Activated CD8-positive, alpha-beta T cell treated with anti-CD3 and anti-CD28 coated beads for 36 hours (primary cell): ENCODE data around the gene ZWILCH. TPM values are rescaled to one million over a fixed set of nuclear protein-coding genes. Genes with fewer than 3 reads are reported as not detected.

Experiments used
- ATAC-seq: fragments of 200-7000 bp; cut with Tn5 transposase; one replicate; pipeline ENCODE4 v1.10.0; 2021; ENCODE audit warnings: mild to moderate bottlenecking, moderate library complexity
- CTCF ChIA-PET: fragments of 350-600 bp; sonication (Branson Sonifier 250); formaldehyde crosslinking; loops from one replicate; lab custom pipeline; 2021; ENCODE audit warnings: antibody characterized with exemption; lab: Charles Lee
- POLR2A ChIA-PET: fragments of 350-600 bp; sonication (Branson Sonifier 250); formaldehyde crosslinking; loops from one replicate; lab custom pipeline; 2021; ENCODE audit warnings: antibody characterized with exemption; lab: Charles Lee
- DNase-seq: peaks from one replicate; pipeline ENCODE4 v3.0.0-alpha.2; 2020
- H3K27ac Mint-ChIP-seq: one replicate; pipeline ENCODE4 v1.8.0; 2021; ENCODE audit warnings: mild to moderate bottlenecking, mixed read lengths
- H3K27me3 Mint-ChIP-seq: one replicate; pipeline ENCODE4 v1.8.0; 2021; ENCODE audit warnings: mixed read lengths
- H3K36me3 Mint-ChIP-seq: one replicate; pipeline ENCODE4 v1.8.0; 2021; ENCODE audit warnings: low read depth, mixed read lengths
- H3K4me1 Mint-ChIP-seq: one replicate; pipeline ENCODE4 v1.8.0; 2021; ENCODE audit warnings: low read depth, mixed read lengths
- H3K4me3 Mint-ChIP-seq: one replicate; pipeline ENCODE4 v1.8.0; 2021; ENCODE audit warnings: mild to moderate bottlenecking, moderate library complexity, mixed read lengths
- H3K9me3 Mint-ChIP-seq: one replicate; pipeline ENCODE4 v1.8.0; 2021; ENCODE audit warnings: mixed read lengths
- intact Hi-C: fragments of 100-400 bp; cut with micrococcal nuclease; formaldehyde crosslinking; loops from one replicate; pipeline ENCODE4 v1.10.0; 2022
- total RNA-seq, 2 experiments: library from RNA; stranded (reverse); gene quantifications; one replicate each; pipeline ENCODE4 v1.2.3, GENCODE V29; 2021
- TF ChIP-seq, protein P1 (sequence below): fragments of 200-600 bp; IDR thresholded peaks from one replicate; pipeline ENCODE4 v1.8.0; 2022; ENCODE audit warnings: antibody characterized with exemption, mild to moderate bottlenecking

The ZWILCH gene
- total RNA-seq, 2 experiments from 2014 or later: 29.9 to 30.2 TPM

DNA sequence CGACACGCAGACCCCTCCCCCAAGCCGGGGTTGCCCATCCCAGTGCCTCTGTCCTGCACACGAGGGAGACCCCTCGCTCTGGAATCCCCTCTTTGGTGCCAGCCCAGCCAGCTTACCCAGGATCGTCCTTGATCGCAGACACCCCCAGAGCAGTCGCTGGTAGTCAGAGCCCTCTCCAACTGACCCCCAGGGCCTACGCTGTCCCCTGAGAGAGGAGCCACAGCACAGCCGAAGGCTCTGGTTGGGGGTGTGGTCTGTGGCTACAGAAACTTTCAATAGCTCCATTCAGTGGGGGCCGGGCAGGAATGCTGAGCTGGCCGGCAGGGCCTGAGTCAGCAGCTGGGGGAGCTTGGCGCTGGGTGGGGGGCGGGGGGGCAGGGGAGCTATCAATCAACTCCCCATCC is 60.6 kb downstream of the ZWILCH start, which contains the start of gene LCTL:
LCTL (minus strand) TSS at position 258 of the 404 bp plus-strand sequence. CDS start 633 bp downstream, outside the sequence.
- Mint-ChIP-seq H3K36me3 (no peaks in the 10 kb centered on the region), H3K4me1 (no peaks in the 10 kb centered on the region), H3K27ac (no peak within 1 kb of the TSS), H3K4me3 (no peak within 1 kb of the TSS), H3K27me3 (no peaks in the 10 kb centered on the region), H3K9me3 (no peaks in the 10 kb centered on the region)
- TF ChIP-seq, protein P1, sequence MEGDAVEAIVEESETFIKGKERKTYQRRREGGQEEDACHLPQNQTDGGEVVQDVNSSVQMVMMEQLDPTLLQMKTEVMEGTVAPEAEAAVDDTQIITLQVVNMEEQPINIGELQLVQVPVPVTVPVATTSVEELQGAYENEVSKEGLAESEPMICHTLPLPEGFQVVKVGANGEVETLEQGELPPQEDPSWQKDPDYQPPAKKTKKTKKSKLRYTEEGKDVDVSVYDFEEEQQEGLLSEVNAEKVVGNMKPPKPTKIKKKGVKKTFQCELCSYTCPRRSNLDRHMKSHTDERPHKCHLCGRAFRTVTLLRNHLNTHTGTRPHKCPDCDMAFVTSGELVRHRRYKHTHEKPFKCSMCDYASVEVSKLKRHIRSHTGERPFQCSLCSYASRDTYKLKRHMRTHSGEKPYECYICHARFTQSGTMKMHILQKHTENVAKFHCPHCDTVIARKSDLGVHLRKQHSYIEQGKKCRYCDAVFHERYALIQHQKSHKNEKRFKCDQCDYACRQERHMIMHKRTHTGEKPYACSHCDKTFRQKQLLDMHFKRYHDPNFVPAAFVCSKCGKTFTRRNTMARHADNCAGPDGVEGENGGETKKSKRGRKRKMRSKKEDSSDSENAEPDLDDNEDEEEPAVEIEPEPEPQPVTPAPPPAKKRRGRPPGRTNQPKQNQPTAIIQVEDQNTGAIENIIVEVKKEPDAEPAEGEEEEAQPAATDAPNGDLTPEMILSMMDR: no peak
- no peak for DNase-seq
- ChIA-PET CTCF (interaction anchor here (1.0 to 2.4 kb wide), 2 partner anchors 13 to 38 kb away, joined by 3 to 8 read pairs; no protein-coding TSS in a partner anchor), POLR2A (interaction anchor here (1.3 kb wide), 1 partner anchor 13 kb away, joined by 3 read pairs; no protein-coding TSS in a partner anchor)
- ATAC-seq: no peak
- intact Hi-C loops: no loop called here

DNA sequence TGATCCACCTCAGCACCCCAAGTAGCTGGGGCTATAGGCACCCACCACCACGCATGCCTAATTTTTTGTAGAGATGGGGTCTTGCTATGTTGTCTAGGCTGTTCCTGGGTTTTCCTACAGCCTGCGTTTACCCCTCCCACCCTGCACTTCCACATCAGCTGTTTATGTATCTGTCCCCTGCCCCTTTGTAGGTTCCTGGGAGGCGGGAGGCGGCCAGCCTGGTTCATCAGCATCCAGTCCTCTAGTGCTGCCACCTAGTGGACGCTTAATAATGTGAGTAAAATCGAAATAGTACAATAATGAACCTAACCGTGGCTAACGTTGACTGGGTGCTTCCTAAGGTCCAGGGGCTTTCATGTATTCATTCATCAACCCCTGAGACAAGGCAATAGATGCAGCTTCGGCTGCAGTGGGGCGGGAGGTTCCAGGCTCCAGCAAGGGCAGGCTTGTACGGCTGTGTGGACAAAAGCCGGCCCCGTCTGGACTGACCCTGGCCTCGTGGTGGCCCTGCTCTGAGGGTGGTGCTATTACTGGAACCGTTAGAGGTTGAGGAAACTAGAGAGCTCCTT is 61.9 kb downstream of the ZWILCH start:
- intact Hi-C loops: no loop called here
- ATAC-seq: peak; percentile 72
- Mint-ChIP-seq H3K9me3 (no peaks in the 10 kb centered on the region), H3K4me1 (no peaks in the 10 kb centered on the region), H3K27ac (no peak overlapping the region), H3K4me3 (no peak overlapping the region), H3K36me3 (no peaks in the 10 kb centered on the region), H3K27me3 (no peaks in the 10 kb centered on the region)
- ChIA-PET POLR2A (no interaction called here), CTCF (interaction anchor here (0.6 to 2.4 kb wide), 5 partner anchors 12 to 20 kb away, joined by 3 to 8 read pairs (median 4); no protein-coding TSS in a partner anchor)
- TF ChIP-seq, protein P1: peak; percentile 53
- DNase-seq: peak; percentile 68

DNA sequence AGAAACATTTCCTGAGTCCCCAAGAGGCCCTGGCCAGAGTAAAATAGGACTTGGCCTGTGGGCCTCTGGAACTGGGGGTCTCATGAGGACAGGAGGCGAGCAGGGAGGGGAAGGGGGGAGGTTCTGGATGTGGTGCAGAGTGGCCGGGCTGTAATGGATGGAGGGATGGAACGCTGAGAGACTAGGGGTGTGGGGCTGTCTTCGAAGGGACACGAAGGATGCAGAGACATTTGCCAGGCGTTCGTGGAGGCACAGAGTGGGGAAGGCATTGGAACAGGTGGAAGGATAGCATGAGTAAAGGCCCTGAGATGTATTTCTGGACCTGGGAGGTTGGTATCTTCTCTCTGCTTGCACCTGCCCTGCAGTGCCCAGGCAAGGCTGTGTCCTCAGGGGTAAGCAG is 62.8 kb downstream of the ZWILCH start:
- Mint-ChIP-seq H3K9me3 (no peaks in the 10 kb centered on the region), H3K4me1 (no peaks in the 10 kb centered on the region), H3K27me3 (no peaks in the 10 kb centered on the region), H3K27ac (no peak overlapping the region), H3K36me3 (no peaks in the 10 kb centered on the region), H3K4me3 (no peak overlapping the region)
- TF ChIP-seq, protein P1: no peak
- DNase-seq (no peak), ATAC-seq (no peak)
- CTCF ChIA-PET: interaction anchor here (1.0 to 2.4 kb wide), 3 partner anchors 12 to 15 kb away, joined by 3 to 8 read pairs (median 4); no protein-coding TSS in a partner anchor
- intact Hi-C loops: no loop called here
- POLR2A ChIA-PET: no interaction called here

DNA sequence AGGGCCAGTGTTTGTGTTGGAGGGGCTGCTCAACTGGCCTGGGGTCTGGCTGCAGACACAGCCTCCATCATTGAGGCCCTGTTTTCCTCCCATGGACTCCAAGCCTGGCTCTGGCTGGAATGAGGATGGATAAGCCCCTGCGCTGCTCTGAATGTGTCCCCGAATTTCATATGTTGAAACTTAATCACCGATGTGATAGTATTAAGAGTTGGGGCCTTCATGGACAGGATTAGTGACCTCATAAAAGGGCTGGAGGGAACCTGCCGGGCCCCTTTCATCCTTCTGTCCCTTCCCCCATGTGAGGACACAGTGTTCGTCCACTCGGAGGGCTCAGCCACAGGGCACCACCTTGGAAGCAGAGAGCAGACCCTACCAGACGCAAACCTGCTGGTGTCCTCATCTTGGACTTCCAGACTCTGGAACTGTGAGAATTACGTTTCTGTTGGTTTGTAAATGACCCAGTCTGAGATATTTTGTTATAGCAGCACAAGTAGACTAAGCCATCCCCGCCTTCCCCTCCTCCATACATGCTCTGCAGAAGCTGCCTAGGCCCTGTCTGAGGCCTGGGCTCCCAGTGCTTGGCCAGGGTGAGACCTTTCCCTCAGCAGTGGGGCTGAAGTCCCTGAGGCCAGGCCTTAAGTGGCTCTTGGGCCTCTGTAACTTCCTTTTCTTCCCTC is 64.5 kb downstream of the ZWILCH start:
- no peak for ATAC-seq
- intact Hi-C loops: no loop called here
- POLR2A ChIA-PET: no interaction called here

More for the DNA sequence above, 64.5 kb downstream of the ZWILCH start:
- Mint-ChIP-seq H3K9me3 (no peaks in the 10 kb centered on the region), H3K27ac (no peak overlapping the region), H3K4me1 (peaks cover 6% of the 10 kb centered on the region), H3K27me3 (no peaks in the 10 kb centered on the region), H3K4me3 (no peak overlapping the region), H3K36me3 (no peaks in the 10 kb centered on the region)
- no peak for DNase-seq
- TF ChIP-seq, protein P1: no peak
- CTCF ChIA-PET: no interaction called here
